Stimulated activated CD8-positive, alpha-beta memory T cell treated with anti-CD3 and anti-CD28 coated beads, Interleukin-2, amount 100 ng/mL, for 1 hour (primary cell): ENCODE data around the gene TRIM58.

ENCODE experiments used
- DNase-seq, 2 donors: peaks; one replicate each; pipeline ENCODE4 v3.0.0-alpha.2; 2020; ENCODE audit warnings: low read depth in 2 of 2

TRIM58 gene

GRCh38 chr1:247884797-247885413 lies 27.9 kb downstream of the TRIM58 start:
- DNase-seq = no peak

GRCh38 chr1:247895163-247895637 lies 38.2 kb downstream of the TRIM58 start, which contains the start of gene OR2W3:
OR2W3 (plus strand) TSS chr1:247895587; CDS start chr1:247895587, 0 bp downstream.
- no peak for DNase-seq

DNA sequence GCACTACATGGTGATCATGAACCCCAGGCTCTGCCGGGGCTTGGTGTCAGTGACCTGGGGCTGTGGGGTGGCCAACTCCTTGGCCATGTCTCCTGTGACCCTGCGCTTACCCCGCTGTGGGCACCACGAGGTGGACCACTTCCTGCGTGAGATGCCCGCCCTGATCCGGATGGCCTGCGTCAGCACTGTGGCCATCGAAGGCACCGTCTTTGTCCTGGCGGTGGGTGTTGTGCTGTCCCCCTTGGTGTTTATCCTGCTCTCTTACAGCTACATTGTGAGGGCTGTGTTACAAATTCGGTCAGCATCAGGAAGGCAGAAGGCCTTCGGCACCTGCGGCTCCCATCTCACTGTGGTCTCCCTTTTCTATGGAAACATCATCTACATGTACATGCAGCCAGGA lies 39.0 kb downstream of the TRIM58 start:
- DNase-seq = no peak

DNA sequence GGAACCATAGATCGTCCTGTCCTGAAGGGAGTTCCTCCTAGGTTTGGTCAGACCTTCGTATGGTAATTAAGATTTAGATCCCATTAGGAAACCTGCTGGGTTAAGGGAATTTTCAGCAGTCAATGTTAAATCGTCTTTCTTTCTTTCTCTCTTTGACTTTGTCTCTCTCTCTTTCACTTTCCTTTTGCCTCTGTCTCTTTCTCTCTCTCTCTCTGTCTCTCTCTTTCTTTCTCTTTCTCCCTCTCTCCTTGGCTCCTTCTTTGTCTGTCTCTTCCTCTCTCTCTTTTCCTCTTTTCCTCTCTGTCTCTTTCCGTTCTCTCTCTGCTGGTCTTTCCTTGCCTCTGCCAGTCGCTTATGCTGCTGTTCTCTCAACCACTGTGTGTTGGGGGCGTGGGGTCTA lies 47.1 kb downstream of the TRIM58 start:
- no peak for DNase-seq

DNA sequence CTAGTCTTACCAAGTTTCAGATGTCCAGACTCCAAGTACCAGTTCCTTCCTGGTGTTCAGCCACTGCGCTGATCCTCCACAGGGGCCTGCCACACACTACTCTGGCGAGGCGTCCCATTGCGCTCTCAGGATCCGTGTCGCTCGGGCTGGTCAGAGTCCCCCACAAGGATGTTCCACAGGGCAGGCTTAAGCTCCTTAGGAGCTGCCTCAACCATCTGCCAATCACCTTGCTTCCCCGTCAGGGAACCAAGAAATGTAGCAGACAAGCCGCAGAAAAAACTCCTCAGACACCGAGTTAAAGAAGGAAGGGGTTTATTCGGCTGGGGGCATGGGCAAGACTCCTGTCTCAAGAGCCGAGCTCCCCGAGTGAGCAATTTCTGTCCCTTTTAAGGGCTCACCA lies 48.2 kb downstream of the TRIM58 start:
- DNase-seq = no peak

GRCh38 chr1:247905910-247906503 lies 49.0 kb downstream of the TRIM58 start:
- no peak for DNase-seq

DNA sequence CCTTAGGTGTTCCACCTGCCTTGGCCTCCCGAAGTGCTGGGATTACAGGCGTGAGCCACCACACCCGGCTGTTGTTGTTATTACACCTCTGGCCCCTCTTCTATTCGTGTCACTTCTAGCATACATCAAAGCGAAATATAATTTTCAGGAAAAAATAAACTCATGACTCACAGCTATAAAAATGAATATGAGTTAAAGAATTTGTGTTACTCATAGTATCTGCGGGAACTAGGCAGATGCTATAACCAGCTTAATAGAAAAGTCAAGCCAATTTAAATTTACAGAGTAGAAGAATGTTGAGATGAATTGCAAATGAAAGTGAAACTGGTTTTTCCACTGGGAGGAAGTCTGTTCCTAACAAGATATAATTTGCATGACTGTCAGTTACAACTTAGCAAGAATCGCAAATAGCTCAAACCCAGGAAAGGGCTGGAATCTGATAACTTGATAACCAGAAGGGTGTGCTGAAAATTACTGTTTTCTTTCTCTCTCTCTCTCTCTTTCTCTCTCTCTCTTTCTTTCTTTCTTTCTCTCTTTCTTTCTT lies 49.6 kb downstream of the TRIM58 start:
- no peak for DNase-seq

- DNase-seq = no peak
Observed at GRCh38 chr1:247908766-247909165, 51.8 kb downstream of the TRIM58 start.

DNA sequence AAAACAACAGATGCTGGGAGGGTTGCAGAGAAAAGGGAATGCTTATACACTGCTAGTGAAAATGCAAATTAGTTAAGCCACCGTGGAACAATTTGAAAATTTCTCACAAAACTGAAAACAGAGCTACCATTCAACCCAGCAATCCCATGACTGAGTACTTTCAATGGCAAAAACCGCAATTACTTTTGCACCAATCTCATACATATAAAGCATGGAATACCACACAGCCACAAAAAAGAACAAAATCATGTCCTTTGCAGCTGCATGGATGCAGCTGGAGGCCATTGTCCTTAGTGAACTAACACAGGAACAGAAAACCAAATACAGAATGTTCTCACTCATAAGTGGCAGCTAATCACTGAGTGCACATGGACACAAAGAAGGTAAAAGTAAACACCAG lies 56.8 kb downstream of the TRIM58 start:
- no peak for DNase-seq

DNA sequence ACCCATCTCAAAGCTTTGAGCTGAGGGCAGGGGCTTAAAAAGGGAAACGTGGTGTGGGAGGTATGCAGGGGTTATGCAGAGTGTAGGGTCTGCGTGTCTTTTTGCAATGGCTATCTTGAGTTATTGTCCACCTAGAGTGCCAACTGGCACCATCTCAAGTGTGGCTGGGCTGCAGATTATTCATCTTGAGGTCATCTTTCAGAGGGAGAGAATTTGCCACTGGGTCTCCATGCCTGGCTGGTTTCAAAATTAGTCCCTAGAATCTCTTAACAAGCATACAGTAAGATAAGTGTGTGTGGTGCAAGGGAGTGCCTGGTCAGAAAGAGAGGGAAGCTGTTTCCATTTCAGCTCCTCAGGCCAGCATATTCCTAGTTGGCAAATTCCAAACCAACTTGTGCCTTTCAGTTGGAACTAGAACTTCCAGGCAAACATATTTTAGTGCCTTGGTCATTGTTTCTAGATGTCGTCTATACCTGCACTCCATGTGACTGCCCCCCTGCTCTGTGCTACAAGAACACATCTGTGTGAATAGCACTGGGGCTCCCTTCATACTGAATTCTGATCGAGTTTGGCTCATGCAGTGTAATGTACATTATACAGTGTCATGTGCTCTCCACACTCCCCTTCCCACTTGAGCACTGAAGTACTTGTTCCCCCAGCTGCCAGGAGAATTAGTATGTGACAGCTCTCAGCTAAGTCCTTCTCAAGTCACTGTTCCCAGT lies 58.1 kb downstream of the TRIM58 start:
- DNase-seq = no peak

- no peak for DNase-seq
Observed at GRCh38 chr1:247919952-247920351, 63.0 kb downstream of the TRIM58 start, which contains the start of gene OR2T8. OR2T8 (plus strand) TSS chr1:247920252; CDS start chr1:247921018, 766 bp downstream.

GRCh38 chr1:247923941-247924340 lies 67.0 kb downstream of the TRIM58 start:
- no peak for DNase-seq

GRCh38 chr1:247924868-247925267 lies 67.9 kb downstream of the TRIM58 start, which contains the start of gene OR2AJ1:
OR2AJ1 (plus strand) TSS chr1:247924889; CDS start chr1:247933769, 8,880 bp downstream.
- no peak for DNase-seq
